NCI-H2029 (cell line): Measurements from ENCODE around the gene RXFP4.
A peak's percentile ranks its signal among the peaks of the same experiment; 100 is the strongest.
"Not testable (repeated sequence)": the region's sequence is repeated elsewhere in the genome, so short reads cannot be mapped to it uniquely, and the experiment has no call there.

Source experiments
- DNase-seq: peaks from one replicate; lab custom pipeline; 2025; lab: John Stamatoyannopoulos, UW

RXFP4 gene

DNA sequence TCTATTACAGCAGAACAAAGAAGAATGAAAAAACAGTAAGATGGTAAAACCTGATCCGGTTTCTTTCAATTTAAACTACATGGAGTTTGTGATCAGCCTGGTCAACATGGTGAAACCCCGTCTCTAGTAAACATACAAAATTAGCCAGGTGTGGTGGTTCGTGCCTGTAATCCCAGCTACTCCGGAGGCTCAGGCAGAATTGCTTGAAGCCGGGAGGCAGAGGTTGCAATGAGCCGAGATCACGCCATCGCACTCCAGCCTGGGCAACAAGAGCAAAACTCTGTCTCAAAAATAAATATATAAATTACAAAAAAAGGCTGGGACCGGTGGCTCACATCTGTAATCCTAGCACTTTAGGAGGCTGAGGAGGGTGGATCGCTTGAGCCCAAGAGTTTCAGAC is 10.7 kb upstream of the RXFP4 start:
- DNase-seq: not testable (repeated sequence)

DNA sequence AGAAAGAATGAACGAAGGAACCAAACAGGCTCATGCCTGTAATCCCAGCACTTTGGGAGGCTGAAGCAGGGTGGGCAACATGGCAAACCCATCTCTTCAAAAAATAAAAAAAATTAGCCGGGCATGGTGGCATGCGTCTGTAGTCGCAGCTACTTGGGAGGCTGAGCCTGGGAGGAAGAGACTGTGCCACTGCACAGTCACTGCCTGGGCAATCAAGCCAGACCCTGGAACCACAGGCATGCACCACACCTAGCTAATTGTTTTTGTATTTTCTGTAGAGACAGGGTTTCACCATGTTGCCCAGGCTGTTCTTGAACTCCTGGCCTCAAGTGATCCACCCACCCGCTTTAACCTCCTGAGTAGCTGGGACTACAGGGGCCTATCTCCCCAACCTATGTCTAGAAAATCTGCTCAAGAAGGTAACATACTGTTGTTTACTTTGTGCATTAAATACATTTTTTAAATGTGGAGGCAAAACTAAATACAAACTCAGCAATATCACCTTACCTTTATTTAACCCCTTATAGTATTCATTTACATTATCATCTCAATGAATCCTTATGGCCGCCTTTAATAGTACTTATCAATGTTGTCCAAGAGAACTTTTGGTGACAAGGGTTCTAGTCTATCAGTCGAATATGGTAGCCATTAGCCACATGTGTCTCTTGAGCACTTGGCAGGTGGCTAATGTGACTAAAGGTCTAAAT is 10.0 kb upstream of the RXFP4 start:
- DNase-seq: no peak

DNA sequence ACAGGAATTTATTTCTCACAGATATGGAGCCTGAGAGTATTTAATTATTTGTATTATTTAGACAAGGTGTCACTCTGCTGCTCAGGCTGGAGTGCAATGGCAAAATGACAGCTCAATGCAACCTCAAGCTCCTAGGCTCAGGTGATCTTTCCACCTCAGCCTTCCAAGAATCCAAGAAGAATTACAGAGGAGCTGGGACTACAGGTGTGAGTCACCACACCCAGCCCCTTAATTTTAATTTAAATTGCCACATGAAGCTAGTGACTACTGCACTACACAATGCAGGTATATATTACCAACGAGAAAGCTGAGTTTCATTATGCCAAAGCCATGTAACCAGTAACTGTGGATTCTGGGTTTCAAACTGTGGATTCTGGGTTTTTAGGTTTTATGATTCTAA is 9.4 kb upstream of the RXFP4 start:
- no peak for DNase-seq

DNA sequence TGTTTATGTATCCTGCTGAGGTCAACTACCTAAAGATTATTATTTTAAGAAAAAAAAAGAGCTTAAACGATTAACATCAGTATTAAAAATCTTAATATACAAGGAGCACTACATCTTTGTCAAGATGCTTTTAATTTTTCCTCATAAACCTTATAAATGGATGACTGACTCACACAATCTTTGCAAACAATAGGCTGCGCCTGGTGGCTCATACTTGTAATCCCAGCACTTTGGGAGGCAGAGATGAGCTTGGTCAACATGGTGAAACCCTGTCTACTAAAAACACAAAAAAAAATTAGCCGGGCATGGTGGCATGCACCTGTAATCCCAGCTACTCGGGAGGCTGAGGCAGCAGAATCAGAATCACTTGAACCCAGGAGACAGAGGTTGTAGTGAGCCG is 9.0 kb upstream of the RXFP4 start:
- no peak for DNase-seq

DNA sequence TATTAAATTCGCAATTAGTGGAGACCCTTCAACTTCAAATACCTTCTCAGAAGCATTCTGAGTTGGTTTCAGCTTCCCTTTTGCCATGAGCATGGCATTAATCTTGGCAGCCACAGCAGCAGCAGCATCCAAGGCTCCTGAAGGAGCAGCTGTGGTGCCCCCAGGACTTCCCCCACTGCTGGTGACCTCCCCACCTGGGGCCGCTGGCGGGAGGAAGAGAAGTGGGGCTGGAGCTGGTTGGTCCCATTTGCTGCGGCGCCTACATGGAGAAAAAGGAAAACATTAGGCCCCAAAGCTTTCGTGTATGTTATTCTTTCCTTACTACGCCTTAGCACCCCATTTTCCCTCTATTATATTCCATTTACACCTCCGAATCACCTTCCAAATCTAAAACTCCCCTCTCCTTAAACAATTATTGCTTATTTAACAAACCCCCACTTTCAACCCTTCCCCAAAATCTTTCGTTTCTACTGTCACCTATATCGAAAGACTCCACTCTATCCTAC is 7.8 kb upstream of the RXFP4 start:
- DNase-seq: no peak

DNA sequence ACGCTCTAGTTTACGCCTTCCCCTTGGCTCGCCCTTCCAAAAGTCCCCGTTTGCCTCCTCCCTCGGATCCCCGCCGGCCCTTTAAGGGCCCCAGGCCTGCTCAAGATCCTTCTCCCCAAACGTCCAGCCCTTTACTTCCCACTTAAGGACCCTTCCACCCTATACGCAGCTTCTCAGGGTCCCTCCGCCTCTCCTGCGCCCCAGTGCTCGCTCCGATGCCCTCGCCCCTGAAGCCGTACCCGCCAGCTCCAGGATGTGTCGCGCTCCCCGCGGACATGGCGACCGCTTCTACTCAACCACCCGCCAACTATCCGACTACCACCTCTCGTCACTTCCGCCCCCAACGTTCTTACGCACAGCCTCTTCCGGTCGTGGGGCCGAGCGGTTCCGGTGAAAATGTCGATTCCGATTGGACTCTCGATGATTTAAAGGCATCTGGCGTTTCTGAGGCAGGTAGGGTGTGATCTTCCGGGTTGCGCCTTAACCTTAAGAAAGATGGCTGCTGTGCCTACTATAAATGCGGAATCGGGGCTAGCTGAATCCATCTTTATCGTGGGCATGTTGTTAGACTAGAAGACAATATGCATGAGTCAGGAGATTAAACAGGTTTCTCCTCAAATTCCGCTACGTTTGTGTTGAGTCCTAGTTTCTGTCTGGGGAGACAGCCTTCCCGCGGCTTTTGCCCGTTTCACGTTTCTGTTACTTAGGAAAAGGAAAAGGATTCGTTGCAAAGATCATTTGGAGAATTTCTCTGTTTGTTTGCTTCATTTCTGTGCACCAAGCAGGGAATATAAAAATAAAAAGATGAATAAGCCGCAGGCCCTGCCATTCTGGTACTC is 7.1 kb upstream of the RXFP4 start, which contains the start of gene KHDC4:
KHDC4 (minus strand) TSS at position 317 of the 839 bp plus-strand sequence; CDS start at position 277, 40 bp downstream.
- DNase-seq: peak; percentile 99

DNA sequence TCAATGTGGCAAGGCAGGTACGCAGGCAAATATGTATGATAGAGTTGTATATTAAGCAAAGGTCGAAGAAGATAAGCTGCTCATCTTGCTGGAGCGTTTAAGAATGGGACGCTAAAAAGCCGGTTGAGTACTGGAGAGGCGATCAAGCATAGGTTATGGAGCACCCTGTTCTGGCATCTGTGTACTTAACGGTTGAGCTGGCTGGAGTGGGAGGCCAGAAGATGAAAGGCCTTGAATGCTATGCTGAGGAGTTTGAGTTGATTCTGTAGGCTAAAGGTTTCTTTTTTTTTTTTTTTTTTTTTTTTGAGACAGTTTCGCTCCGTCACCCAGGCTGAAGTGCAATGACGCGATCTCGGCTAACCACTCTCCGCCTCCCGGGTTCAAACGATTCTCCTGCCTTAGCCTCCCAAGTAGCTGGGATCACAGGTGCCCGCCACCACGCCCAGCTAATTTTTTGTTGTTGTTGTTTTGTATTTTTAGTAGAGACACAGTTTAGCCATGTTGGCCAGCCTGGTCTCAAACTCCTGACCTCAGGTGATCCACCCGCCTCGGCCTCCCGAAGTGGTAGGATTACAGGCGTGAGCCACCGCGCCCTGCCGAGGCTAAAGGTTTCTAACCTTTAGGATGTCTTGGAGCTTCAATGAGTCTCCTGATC is 6.4 kb upstream of the RXFP4 start:
- DNase-seq: no peak

DNA sequence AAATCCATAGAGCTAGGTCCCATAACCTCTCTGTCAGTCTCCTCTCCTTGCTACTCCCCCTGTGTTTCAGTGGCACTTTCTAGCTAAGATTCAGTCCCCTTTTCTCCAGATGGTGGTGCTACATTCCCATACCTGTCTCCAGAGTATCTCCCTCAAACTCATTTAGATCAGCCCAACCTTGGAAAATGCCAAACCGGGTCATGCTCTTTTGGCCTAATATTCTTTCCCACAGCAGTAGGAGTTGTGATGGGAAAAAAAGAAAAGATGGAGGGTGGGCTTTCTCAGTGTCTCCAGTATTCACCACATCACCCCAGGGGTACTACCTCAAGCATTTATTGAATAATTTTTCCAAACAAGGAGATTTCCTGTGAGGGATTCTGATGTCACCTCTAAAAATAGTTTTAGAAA is 3.2 kb upstream of the RXFP4 start:
- peak; percentile 25 for DNase-seq

DNA sequence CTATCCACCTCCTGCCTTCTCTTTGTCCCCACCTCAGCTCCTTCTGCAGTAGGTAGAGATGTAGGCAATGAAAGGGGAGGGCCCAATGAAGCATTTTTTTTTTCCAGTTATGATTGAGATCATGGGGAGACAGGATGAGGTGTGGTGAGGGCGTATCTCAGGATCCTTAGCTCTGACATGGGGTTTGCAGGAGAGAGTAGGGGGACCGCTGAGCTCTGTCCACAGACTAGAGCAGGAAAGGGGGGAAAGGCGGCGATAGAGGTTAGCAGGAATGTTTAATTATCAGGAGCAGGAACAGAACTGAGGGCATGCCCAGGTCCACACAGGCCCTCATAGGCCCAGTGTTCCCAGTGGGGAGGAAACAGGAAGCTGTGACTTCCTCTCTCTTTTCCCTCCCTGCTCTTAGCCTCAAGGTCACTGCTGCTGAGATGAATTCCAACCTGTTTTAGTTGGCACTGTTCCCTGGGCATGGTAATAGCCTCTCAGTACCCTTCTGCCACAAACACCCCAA is 901 bp upstream of the RXFP4 start:
- DNase-seq: peak; percentile 76

DNA sequence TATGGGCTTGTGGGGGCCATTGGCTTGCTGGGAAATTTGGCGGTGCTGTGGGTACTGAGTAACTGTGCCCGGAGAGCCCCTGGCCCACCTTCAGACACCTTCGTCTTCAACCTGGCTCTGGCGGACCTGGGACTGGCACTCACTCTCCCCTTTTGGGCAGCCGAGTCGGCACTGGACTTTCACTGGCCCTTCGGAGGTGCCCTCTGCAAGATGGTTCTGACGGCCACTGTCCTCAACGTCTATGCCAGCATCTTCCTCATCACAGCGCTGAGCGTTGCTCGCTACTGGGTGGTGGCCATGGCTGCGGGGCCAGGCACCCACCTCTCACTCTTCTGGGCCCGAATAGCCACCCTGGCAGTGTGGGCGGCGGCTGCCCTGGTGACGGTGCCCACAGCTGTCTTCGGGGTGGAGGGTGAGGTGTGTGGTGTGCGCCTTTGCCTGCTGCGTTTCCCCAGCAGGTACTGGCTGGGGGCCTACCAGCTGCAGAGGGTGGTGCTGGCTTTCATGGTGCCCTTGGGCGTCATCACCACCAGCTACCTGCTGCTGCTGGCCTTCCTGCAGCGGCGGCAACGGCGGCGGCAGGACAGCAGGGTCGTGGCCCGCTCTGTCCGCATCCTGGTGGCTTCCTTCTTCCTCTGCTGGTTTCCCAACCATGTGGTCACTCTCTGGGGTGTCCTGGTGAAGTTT is 550 bp downstream of the RXFP4 start:
- DNase-seq: no peak

DNA sequence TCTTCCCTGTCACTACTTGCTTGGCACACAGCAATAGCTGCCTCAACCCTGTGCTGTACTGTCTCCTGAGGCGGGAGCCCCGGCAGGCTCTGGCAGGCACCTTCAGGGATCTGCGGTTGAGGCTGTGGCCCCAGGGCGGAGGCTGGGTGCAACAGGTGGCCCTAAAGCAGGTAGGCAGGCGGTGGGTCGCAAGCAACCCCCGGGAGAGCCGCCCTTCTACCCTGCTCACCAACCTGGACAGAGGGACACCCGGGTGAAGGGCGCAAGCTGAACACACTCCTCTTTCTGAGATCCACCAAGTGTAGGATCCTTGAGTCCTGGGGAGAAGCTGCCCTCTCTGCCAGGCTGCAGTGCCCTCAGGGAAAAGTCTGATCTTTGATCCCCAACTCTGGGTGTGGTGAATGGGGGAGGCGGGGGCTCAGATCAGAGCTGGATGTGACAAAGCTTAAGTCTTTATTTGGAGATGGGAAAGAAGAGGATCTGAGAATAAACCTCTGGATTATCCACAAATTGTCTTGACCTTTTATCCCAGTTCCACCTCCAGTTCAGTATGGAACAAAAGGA is 1.2 kb downstream of the RXFP4 start:
- DNase-seq: no peak

DNA sequence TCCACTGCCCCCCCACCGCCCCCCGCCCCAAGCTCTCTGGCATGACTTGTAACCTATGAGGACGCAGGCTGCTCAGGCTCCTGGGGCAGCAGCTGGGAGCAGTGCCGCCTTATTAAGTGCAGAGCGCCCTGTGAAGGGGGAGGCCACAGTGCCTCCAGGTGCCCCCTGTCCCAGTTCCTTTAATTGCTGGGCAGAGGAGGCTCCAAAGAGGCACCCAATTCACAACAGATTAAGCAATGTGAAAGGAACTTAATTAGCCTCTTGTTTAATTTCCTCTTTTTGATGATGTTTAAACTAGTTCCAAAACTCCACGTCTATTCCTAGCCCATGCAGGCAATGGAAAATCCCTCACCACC is 3.0 kb downstream of the RXFP4 start:
- no peak for DNase-seq

DNA sequence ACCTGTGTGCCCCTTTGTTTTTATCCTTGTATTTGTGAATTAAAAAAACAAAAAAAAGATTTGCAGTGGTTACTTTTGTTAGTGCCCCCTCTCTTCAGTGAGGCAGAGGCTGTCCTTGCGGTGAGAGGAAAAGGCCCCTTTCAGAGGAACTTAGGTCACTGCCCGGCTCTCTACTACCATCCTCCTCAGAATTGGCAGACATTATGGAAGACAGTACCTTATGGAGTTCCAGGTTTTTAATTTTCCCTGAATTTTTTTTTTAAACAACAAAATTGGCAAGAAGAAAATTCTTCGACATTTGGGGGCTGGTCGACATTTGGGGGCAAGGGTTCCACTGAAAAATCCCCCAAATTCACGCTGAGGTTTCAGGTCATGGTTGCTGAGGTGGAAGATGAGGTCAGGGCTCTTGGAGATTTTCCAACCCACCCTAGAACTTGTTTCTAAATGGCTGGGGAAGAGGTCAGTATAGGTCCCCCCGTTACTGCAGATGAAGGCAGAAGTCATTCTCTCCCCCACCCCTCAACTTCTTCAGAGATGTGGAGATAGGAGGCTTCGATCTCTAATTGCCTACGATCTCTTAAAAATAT is 5.3 kb downstream of the RXFP4 start:
- no peak for DNase-seq

DNA sequence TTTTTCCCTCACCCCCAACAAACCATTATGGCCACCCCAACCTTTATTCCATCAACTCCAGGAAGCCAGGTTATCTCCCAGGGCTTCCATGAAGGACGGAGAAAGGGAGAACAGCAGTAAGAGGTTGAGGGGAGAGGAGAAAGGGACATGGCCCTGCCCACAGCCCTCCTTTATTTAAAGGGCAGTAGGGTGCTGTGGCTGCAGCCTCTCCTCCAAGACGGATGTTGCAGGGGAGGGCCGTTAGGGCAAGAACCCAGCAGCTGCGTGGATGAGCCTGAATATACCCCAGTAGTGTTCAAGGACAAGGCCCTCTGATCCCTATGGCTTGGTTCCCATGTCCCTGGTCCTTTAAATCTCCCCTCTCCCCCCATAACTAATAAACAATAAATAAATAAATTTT is 5.9 kb downstream of the RXFP4 start:
- no peak for DNase-seq

DNA sequence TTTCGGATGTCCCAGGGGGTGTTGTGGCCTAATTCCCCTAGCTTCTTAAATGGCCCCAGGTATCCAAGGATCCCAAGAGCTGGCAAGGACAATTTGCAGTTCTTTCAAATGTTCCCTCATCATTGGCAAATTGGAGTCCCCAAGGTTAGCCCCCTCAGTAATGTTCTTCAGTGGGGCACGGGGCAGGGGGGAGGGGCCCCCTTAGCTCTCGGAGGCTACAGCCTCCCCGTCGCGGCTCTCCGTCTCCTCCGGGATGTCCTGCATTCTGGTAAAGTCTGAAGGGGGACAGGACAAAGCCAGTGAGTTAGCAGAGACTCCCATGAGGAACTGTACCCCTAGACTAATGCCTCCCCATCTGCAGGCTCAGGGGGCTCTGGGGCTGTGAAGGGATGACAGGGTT is 6.3 kb downstream of the RXFP4 start:
- DNase-seq: no peak

DNA sequence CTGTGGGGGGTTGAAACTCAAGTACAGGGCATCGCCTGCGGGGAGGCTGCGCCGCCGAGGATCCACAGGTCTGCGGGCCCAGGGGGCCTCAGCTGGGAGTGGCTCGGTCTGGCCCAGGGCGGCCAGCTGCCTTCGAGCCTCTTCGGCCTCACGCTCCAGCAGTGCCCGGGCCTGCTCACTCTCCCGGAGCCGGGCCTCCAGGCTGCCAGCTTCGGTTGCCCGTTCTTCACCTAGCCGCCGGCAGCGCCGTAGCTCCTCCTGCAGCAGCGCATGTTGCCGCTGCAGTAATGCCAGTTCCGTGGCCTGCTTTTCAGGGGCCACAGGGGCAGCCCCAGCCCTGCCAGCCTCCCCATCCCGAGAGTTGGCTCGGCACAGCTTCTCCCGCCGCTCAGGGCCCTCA is 9.4 kb downstream of the RXFP4 start:
- DNase-seq: no peak

DNA sequence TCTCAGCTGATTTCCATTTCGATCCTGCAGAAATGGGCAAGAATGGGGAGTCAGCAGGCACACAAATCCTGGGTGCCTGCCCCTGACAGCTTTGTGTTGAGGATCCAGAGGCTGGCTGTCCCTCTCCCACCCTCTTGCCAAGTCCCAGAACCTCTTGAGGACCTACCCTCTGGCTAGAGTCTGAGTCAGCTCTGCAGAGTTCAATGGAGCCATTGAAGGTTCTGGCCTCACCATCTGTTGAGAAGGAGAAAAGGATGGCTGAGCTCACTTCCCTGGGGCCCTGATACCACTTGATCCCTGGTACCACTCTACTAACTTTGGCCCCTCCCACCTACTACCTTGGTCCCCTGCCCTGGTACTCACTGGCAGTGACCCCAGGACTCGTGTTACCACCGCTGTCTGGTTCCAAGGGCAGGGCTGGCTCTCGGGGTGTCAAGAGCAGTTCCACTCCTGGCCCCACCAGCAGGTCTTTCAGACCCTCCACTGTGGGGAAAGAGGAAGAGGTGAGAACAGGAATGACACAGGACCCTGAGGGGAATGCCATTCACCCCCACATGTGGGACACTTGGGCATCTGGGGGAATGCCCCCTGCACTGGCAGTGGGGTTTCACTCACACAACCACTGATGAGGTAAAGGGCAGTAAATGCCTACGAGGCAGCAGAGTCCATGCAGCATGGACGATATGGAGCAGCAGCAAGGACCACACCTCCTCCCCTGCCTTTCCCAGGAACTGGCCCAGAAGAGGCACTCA is 10.5 kb downstream of the RXFP4 start:
- DNase-seq: peak; percentile 22

DNA sequence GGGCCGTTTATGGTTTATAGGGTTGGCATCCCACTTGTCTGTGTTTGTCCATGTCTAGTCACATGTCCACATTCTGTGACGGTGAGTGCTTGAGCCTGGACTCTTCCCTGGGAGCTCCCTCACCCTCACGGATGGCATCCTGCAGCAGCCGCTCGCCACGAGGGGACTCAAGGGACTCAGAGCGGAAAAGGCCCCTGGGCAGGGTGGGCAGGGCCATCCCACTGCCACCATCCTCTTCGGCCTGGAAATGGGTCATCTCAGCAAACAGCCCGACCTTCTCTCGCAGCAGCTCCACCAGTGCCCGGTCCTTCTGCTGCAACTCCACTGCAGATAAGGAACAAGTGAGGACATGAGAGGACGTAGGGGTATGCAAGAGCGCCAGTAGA is 11.1 kb downstream of the RXFP4 start:
- DNase-seq: no peak

DNA sequence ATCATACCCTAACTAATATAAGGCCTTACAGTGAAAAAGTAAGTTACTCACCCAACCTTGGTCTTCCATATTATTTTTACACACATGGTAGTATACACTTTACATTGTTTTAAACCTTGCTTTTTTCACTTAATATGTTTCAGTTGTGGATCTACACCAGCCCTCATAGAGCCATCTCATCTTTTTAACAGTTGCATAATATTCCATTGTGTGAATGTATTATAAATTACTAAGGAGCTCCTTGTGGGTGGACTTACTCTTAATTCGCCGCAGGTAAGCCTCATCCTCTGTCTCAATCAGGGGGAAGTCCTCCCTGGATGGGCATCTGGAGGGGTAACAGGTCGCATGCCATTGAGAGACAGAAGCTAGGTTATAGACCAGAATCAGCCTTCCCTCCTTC is 13.2 kb downstream of the RXFP4 start:
- DNase-seq: no peak

DNA sequence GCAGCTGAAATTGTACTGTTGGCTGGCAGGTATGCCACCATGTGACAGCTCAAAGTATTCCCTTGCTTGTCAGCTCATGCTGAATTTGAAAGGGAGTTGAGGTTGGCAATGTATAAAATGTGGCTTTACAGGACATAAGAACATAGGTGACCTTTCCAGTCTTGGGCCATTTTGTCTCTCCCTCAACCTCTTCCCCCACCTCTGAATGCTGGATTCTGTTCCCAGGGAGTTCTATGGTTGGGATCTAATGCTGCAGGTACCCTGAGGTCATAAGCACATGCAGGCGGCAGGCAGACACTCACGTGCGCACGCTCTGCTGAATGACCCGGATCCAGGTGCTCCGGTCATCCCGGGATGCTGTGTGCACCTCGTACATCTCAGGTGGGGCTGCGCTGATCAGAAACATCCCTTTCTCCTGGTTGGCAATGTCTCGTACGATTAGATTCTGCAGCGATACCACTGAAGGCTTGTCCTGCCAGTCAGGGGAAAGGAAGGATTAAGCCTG is 16.0 kb downstream of the RXFP4 start:
- DNase-seq: no peak
